GM23338 (cell line): ENCODE data around the gene CHMP5. TPM values are rescaled to one million over a fixed set of nuclear protein-coding genes. Genes with fewer than 3 reads are reported as not detected.

Experiments
- ATAC-seq: fragments of 200-7000 bp; cut with Tn5 transposase; 3 replicates; pipeline ENCODE4 v1.9.1; 2020
- DNase-seq: peaks from one replicate; pipeline ENCODE4 v3.0.0-alpha.2; 2015; ENCODE audit warnings: low spot score
- H2AFZ ChIP-seq: fragments of 200-600 bp; sonication (generic); 2 replicates; pipeline ENCODE4 v1.8.0; 2016; ENCODE audit warnings: antibody characterized with exemption, mild to moderate bottlenecking, moderate library complexity
- H3F3A ChIP-seq: fragments of 200-600 bp; sonication (generic); replicated peaks from 2 replicates; pipeline ENCODE4 v1.8.0; 2017; ENCODE audit warnings: antibody characterized with exemption, mixed run types, low read depth
- H3K27ac ChIP-seq: fragments of 200-600 bp; sonication (generic); 2 replicates; pipeline ENCODE4 v1.6.1; 2016; ENCODE audit warnings: low read depth
- H3K27me3 ChIP-seq: fragments of 200-600 bp; sonication (generic); 2 replicates; pipeline ENCODE4 v1.8.0; 2016; ENCODE audit warnings: mild to moderate bottlenecking, mixed run types, moderate library complexity; ENCODE audit not compliant: insufficient read depth
- H3K36me3 ChIP-seq: fragments of 200-600 bp; sonication (generic); 2 replicates; pipeline ENCODE4 v1.8.0; 2016; ENCODE audit warnings: mild to moderate bottlenecking; ENCODE audit not compliant: insufficient read depth
- H3K4me1 ChIP-seq: fragments of 200-600 bp; sonication (generic); 2 replicates; pipeline ENCODE4 v1.8.0; 2016; ENCODE audit warnings: mild to moderate bottlenecking, moderate library complexity; ENCODE audit not compliant: insufficient read depth
- H3K4me2 ChIP-seq: fragments of 200-600 bp; sonication (generic); 2 replicates; pipeline ENCODE4 v1.7.1; 2017; ENCODE audit warnings: mixed run types
- H3K4me3 ChIP-seq: fragments of 200-600 bp; sonication (generic); 2 replicates; pipeline ENCODE4 v1.6.1; 2016; ENCODE audit warnings: mixed run types
- H3K79me2 ChIP-seq: fragments of 200-600 bp; sonication (generic); replicated peaks from 2 replicates; pipeline ENCODE4 v1.8.0; 2017; ENCODE audit warnings: mild to moderate bottlenecking; ENCODE audit not compliant: insufficient read depth
- H3K9me2 ChIP-seq: fragments of 200-600 bp; sonication (generic); 2 replicates; pipeline ENCODE4 v1.8.0; 2017; ENCODE audit not compliant: insufficient read depth
- H4K20me1 ChIP-seq: fragments of 200-600 bp; sonication (generic); replicated peaks from 2 replicates; pipeline ENCODE4 v1.8.0; 2017; ENCODE audit warnings: mild to moderate bottlenecking; ENCODE audit not compliant: insufficient read depth
- H3K27ac Mint-ChIP-seq: 2 replicates; pipeline ENCODE4 v1.8.0; 2020; ENCODE audit warnings: inconsistent platforms, mild to moderate bottlenecking, moderate library complexity, mixed read lengths
- H3K27me3 Mint-ChIP-seq: 3 replicates; pipeline ENCODE4 v1.8.0; 2022; ENCODE audit warnings: low read depth, mild to moderate bottlenecking, moderate library complexity, mixed read lengths, inconsistent platforms; ENCODE audit not compliant: insufficient read depth, poor library complexity
- H3K36me3 Mint-ChIP-seq: 3 replicates; pipeline ENCODE4 v1.8.0; 2021; ENCODE audit warnings: low read depth, mild to moderate bottlenecking, inconsistent platforms, moderate library complexity, mixed read lengths
- H3K4me1 Mint-ChIP-seq: 3 replicates; pipeline ENCODE4 v1.8.0; 2020; ENCODE audit warnings: mild to moderate bottlenecking, inconsistent platforms, mixed read lengths
- H3K4me3 Mint-ChIP-seq: 3 replicates; pipeline ENCODE4 v1.8.0; 2021; ENCODE audit warnings: moderate library complexity, mild to moderate bottlenecking, inconsistent platforms, mixed read lengths
- H3K9me3 Mint-ChIP-seq: 3 replicates; pipeline ENCODE4 v1.8.0; 2020; ENCODE audit warnings: moderate library complexity, mild to moderate bottlenecking, inconsistent platforms, mixed read lengths
- CREB1 ChIP-seq: fragments of 250-450 bp; sonication (Bioruptor Pico); IDR thresholded peaks from 2 replicates; pipeline ENCODE4 v1.5.0; 2020; ENCODE audit warnings: low read depth, mild to moderate bottlenecking, moderate library complexity
- ETS1 ChIP-seq: IDR thresholded peaks from 2 replicates; pipeline ENCODE4 v1.6.1; 2016; ENCODE audit warnings: antibody characterized with exemption
- EZH2 ChIP-seq: fragments of 200-600 bp; sonication (generic); IDR thresholded peaks from one replicate; pipeline ENCODE4 v1.8.0; 2017; ENCODE audit warnings: antibody characterized with exemption, mild to moderate bottlenecking, low read depth; ENCODE audit not compliant: unreplicated experiment
- EZH2phosphoT487 ChIP-seq: fragments of 200-600 bp; sonication (generic); IDR thresholded peaks from one replicate; pipeline ENCODE4 v1.8.1; 2018; ENCODE audit warnings: antibody characterized with exemption; ENCODE audit not compliant: unreplicated experiment
- JUNB ChIP-seq: IDR thresholded peaks from one replicate; pipeline ENCODE4 v1.6.1; 2016; ENCODE audit warnings: antibody characterized with exemption; ENCODE audit not compliant: unreplicated experiment
- NANOG ChIP-seq: IDR thresholded peaks from 2 replicates; pipeline ENCODE4 v1.6.1; 2016; ENCODE audit warnings: antibody characterized with exemption, borderline replicate concordance
- POLR2AphosphoS5 ChIP-seq: IDR thresholded peaks from 2 replicates; pipeline ENCODE4 v1.6.1; 2016; ENCODE audit warnings: antibody characterized with exemption, low read depth
- STAT1 ChIP-seq: IDR thresholded peaks from one replicate; pipeline ENCODE4 v1.6.1; 2016; ENCODE audit warnings: antibody characterized with exemption; ENCODE audit not compliant: unreplicated experiment
- ZNF114 ChIP-seq: fragments of 250-450 bp; sonication (Bioruptor Pico); IDR thresholded peaks from 2 replicates; pipeline ENCODE4 v1.5.0; 2020; ENCODE audit warnings: mild to moderate bottlenecking, moderate library complexity
- ZNF331 ChIP-seq: fragments of 250-450 bp; sonication (Bioruptor Pico); IDR thresholded peaks from 2 replicates; pipeline ENCODE4 v1.5.0; 2020; ENCODE audit warnings: low read depth, mild to moderate bottlenecking, moderate library complexity
- ZNF462 ChIP-seq: fragments of 250-450 bp; sonication (Bioruptor Pico); IDR thresholded peaks from 2 replicates; pipeline ENCODE4 v1.5.0; 2020; ENCODE audit warnings: mild to moderate bottlenecking, moderate library complexity
- polyA plus RNA-seq: library from polyadenylated mRNA; unstranded; fragments of >200 nt; fragmentation: Nextera tagmentation; extraction: Ambion mirVana; gene quantifications from 2 replicates; pipeline ENCODE4 v1.2.1, GENCODE V29; 2016
- total RNA-seq: library from RNA; depleted of rRNA; stranded (reverse); fragments of >200 nt; shearing (Covaris generic); gene quantifications from 2 replicates; pipeline ENCODE4 v1.2.3, GENCODE V29; 2014

CHMP5 gene
- total and polyA plus RNA-seq, 2 experiments from 2014 or later, result 30.9 to 77.8 TPM

GRCh38 chr9:33254211-33254610, 10.6 kb upstream of the CHMP5 start:
- no peaks in the 10 kb centered on the region for H3K27me3 ChIP-seq
- H3K79me2 ChIP-seq, result no peaks in the 10 kb centered on the region
- Mint-ChIP-seq H3K27ac (no peak overlapping the region), H3K9me3 (no peaks in the 10 kb centered on the region), H3K27me3 (peaks cover 6% of the 10 kb centered on the region), H3K4me1 (no peaks in the 10 kb centered on the region), H3K36me3 (peaks cover 57% of the 10 kb centered on the region), H3K4me3 (no peak overlapping the region)
- H3F3A ChIP-seq, result no peaks in the 10 kb centered on the region
- TF ChIP-seq JUNB, result no peak
- no peak for TF ChIP-seq NANOG
- no peak for TF ChIP-seq POLR2AphosphoS5
- TF ChIP-seq ZNF462 (CRISPR knock-in tag), result no peak
- no peak for TF ChIP-seq ETS1
- no peak for TF ChIP-seq ZNF114 (CRISPR knock-in tag)
- no peak for TF ChIP-seq EZH2phosphoT487
- no peak for TF ChIP-seq STAT1
- no peak for TF ChIP-seq EZH2
- TF ChIP-seq ZNF331 (CRISPR knock-in tag), result no peak
- TF ChIP-seq CREB1, result no peak
- ATAC-seq (no peak), DNase-seq (no peak)
- no peak overlapping the region for H3K4me2 ChIP-seq
- H3K9me2 ChIP-seq, result no peaks in the 10 kb centered on the region
- peaks cover 56% of the 10 kb centered on the region for H3K36me3 ChIP-seq
- H3K4me3 ChIP-seq, result no peak overlapping the region
- H4K20me1 ChIP-seq, result peaks cover 4% of the 10 kb centered on the region; the same call in 1 of the 2 replicates
- H3K27ac ChIP-seq, result no peak overlapping the region
- H2AFZ ChIP-seq, result no peak overlapping the region
- no peaks in the 10 kb centered on the region for H3K4me1 ChIP-seq
